CD4-positive, alpha-beta T cell treated with Interleukin-17A for 4 hours (primary cell): ENCODE data around the gene COL2A1.

Experiments
- DNase-seq: peaks from one replicate; pipeline ENCODE4 v3.0.0-alpha.2; 2020; ENCODE audit warnings: mixed read lengths

COL2A1 gene

GRCh38 chr12:47942614-47943225, 61.6 kb downstream of the COL2A1 start:
- DNase-seq = no peak

GRCh38 chr12:47941871-47942613, 62.2 kb downstream of the COL2A1 start:
- DNase-seq = peak; percentile 68

- no peak for DNase-seq
Observed at GRCh38 chr12:47941475-47941780, 62.8 kb downstream of the COL2A1 start.

- no peak for DNase-seq
Observed at GRCh38 chr12:47940773-47941474, 63.4 kb downstream of the COL2A1 start.

GRCh38 chr12:47939009-47939601, 65.2 kb downstream of the COL2A1 start:
- DNase-seq = no peak

GRCh38 chr12:47938594-47938993, 65.7 kb downstream of the COL2A1 start:
- DNase-seq = no peak

- DNase-seq = no peak
Observed at GRCh38 chr12:47938093-47938492, 66.2 kb downstream of the COL2A1 start.

GRCh38 chr12:47935184-47935583, 69.1 kb downstream of the COL2A1 start:
- DNase-seq = no peak

- DNase-seq = no peak
Observed at GRCh38 chr12:47931187-47931586, 73.1 kb downstream of the COL2A1 start.

GRCh38 chr12:47930634-47931033, 73.6 kb downstream of the COL2A1 start:
- DNase-seq = no peak

- DNase-seq = no peak
Observed at GRCh38 chr12:47927346-47927745, 76.9 kb downstream of the COL2A1 start.
